HG03064 (cell line): ENCODE data around the gene TCEANC.
"Not testable (repeated sequence)": the region's sequence is repeated elsewhere in the genome, so short reads cannot be mapped to it uniquely, and the experiment has no call there.

Source experiments
- ATAC-seq: cut with Tn5 transposase; IDR thresholded peaks from one replicate; pipeline ENCODE4 v1.9.1; 2021; ENCODE audit warnings: low read depth; ENCODE audit not compliant: unreplicated experiment

Gene TCEANC

GRCh38 chrX:13654116-13654515 lies 1.2 kb downstream of the TCEANC start:
- ATAC-seq = no peak

GRCh38 chrX:13655674-13656073 lies 2.7 kb downstream of the TCEANC start:
- ATAC-seq = no peak

- ATAC-seq = no peak
Observed at GRCh38 chrX:13658602-13659001, 5.7 kb downstream of the TCEANC start.

GRCh38 chrX:13659063-13659462 lies 6.1 kb downstream of the TCEANC start:
- ATAC-seq = no peak

GRCh38 chrX:13661735-13662288 lies 8.9 kb downstream of the TCEANC start:
- no peak for ATAC-seq

- ATAC-seq = no peak
Observed at GRCh38 chrX:13662355-13662791, 9.4 kb downstream of the TCEANC start.

- ATAC-seq = no peak
Observed at GRCh38 chrX:13664020-13664419, 11.1 kb downstream of the TCEANC start.

GRCh38 chrX:13666836-13667235 lies 13.9 kb downstream of the TCEANC start:
- no peak for ATAC-seq

GRCh38 chrX:13667919-13668318 lies 15.0 kb downstream of the TCEANC start:
- ATAC-seq = no peak

GRCh38 chrX:13669246-13669737 lies 16.4 kb downstream of the TCEANC start:
- ATAC-seq = peak; percentile 80

- not testable (repeated sequence) for ATAC-seq
Observed at GRCh38 chrX:13669755-13670154, 16.8 kb downstream of the TCEANC start.

- no peak for ATAC-seq
Observed at GRCh38 chrX:13670197-13670596, 17.3 kb downstream of the TCEANC start.

- ATAC-seq = no peak
Observed at GRCh38 chrX:13673016-13673415, 20.1 kb downstream of the TCEANC start.

GRCh38 chrX:13676885-13677284 lies 23.9 kb downstream of the TCEANC start:
- no peak for ATAC-seq

GRCh38 chrX:13679700-13680099 lies 26.8 kb downstream of the TCEANC start:
- ATAC-seq = not testable (repeated sequence)

GRCh38 chrX:13681595-13681994 lies 28.7 kb downstream of the TCEANC start:
- ATAC-seq = no peak

GRCh38 chrX:13684361-13684760 lies 31.4 kb downstream of the TCEANC start:
- ATAC-seq = no peak

- no peak for ATAC-seq
Observed at GRCh38 chrX:13685126-13685763, 32.3 kb downstream of the TCEANC start.

- ATAC-seq = no peak
Observed at GRCh38 chrX:13687203-13687602, 34.3 kb downstream of the TCEANC start.

- ATAC-seq = no peak
Observed at GRCh38 chrX:13688384-13688957, 35.5 kb downstream of the TCEANC start.

GRCh38 chrX:13688958-13689740 lies 36.2 kb downstream of the TCEANC start, which contains the start of gene RAB9A:
Gene RAB9A, plus strand, starts transcription at chrX:13689128. Its CDS starts 19,619 bp downstream, at chrX:13708747.
- ATAC-seq = peak; percentile 72
